GM20431 (cell line): Measurements from ENCODE around the gene RNASE8.
"Not testable (repeated sequence)": the region's sequence is repeated elsewhere in the genome, so short reads cannot be mapped to it uniquely, and the experiment has no call there.

ENCODE experiments used
- in situ Hi-C: fragments of 300-500 bp; cut with MseI, MboI; formaldehyde crosslinking; loops from one replicate; pipeline ENCODE4 v1.15.0; 2020; ENCODE audit warnings: low sequenced_read_pairs; ENCODE audit not compliant: unreplicated experiment

Gene RNASE8, protein sequence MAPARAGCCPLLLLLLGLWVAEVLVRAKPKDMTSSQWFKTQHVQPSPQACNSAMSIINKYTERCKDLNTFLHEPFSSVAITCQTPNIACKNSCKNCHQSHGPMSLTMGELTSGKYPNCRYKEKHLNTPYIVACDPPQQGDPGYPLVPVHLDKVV

DNA sequence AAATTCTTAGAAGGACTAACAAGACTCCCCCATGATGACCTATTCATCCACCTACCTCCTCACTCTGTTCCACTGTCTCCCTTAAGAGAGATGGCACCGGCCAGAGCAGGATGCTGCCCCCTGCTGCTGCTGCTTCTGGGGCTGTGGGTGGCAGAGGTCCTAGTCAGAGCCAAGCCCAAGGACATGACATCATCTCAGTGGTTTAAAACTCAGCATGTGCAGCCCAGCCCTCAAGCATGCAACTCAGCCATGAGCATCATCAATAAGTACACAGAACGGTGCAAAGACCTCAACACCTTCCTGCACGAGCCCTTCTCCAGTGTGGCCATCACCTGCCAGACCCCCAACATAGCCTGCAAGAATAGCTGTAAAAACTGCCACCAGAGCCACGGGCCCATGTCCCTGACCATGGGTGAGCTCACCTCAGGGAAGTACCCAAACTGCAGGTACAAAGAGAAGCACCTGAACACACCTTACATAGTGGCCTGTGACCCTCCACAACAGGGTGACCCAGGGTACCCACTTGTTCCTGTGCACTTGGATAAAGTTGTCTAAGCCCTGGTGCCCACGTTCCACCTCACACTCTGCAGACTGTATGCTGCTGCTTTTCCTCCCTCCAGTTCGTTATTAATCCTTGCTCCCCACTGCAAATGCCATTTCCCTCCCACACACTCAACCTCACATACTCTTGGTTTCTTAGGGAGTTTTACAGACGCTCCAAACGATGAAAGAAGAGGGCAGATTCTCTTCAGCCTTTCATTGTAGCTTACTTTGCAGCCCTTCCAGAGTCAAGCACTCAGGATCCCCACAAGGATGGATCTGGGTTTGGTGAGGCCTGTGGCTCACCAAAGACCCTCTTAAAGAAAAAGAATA is at the start of gene RNASE8:
TSS of gene RNASE8 (plus strand) at position 20 of the 873 bp plus-strand sequence. CDS start at position 91, 71 bp downstream.
- in situ Hi-C loops = no loop called here

DNA sequence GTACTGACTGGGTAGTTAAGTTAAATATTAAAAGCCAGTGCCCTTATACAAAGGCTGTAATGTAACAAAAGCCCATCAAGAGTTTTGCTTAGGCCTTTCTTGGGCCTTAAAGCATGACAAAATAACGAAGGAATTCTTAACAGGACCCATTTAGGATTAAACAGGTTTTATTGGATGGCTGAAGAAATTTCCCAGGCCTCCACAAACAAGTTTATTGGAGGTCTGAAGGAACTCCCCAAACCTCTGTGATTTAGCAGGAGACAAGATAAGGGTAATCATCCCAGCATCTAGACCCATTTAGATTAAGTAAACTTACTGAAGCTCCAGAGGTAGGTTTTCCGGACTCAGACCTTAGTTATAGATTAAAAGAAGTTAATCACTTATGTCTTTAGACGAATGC is 47.9 kb upstream of the RNASE8 start:
- in situ Hi-C loops = not testable (repeated sequence)

DNA sequence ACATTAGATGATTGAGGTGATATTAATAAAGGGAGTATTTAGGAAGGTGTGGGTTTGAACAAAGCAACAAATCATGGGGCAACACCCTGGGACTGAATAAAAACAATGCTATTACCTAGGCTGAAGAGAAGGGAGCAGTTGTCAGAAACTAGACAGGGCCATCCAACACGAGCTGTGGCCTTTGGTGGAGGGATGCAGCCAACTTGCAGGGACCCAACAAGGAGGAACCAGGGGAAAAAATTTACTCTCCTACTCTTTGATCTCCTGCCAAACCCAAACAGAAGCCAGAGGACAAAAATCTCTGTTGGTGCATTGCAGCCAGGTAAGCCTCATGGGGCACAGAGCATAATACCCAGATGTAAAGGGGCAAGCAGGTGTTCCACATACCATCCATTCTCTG is 46.5 kb upstream of the RNASE8 start:
- in situ Hi-C loops = no loop called here

DNA sequence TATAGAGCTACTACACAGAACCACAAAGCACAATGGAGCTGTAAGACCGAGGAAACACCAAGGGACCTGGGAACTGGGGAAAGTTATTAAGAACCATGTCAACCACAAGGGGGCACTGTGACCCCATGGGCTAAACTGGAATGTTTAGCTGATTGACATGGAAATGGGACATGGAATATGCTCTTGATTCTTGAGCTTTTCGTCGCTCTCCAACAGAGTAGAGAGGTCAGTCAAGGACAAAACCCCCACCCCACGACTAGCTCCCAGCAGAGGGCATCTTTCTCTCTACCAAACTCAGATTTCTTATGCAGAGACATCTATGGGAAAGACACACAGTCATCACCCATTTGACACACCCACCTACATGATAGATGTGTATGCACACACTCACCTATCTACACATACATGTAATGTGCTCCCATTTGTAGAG is 42.8 kb upstream of the RNASE8 start:
- in situ Hi-C loops = no loop called here

DNA sequence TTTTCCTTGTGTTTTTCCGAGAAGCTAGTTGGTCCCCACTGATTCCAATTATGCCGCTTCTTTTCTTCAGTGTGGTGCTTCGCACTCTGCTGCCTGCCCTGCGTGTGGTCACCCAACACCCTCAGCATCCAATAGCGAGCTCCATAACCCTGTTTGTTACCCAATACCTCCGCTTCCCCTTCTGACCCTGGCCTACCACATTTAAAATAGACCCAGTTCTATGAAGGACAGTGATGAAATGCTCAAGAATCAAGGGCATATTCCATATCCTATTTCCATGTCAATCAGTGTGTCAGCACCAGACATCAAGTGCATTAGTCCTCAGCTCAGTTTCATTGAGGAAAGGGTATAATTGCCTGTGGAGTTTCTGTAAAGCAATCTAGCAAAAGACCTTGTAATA is 42.3 kb upstream of the RNASE8 start:
- in situ Hi-C loops = no loop called here

DNA sequence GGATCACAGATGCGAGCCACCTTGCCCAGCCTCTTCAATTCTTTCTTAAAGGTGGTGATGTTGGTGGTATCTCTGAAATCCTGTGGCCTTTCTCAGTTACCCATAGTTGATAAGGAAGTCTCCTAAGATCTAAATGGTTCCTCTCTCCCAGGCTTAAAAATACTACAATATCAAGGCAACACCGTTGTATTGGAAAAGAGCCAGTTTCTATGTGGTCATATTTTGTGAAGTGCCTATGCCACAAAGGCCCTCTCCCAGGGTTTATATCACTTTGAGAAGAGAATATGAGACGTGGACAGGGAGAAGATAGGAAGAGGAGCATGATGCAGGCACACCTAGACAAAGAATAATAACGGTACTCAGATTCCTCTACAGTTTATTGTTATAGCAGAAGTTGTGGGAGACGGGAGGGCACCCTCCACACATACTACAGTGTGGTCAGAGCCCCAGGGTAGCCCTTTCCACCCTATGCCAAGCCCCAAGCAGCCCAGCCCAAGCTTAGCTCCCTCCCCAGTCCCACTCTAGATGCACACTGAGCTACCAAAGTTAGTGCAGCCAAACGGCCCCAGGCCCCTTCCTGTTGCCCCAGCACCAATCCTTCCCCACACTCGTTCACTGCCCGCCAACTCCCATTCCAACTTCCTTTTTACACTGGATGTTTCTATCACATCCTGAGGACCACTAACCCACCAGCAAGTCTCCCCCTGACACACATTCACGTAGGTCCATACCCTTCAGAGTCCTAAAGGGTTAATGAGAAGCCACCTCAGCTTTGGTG is 41.0 kb upstream of the RNASE8 start:
- in situ Hi-C loops = no loop called here

DNA sequence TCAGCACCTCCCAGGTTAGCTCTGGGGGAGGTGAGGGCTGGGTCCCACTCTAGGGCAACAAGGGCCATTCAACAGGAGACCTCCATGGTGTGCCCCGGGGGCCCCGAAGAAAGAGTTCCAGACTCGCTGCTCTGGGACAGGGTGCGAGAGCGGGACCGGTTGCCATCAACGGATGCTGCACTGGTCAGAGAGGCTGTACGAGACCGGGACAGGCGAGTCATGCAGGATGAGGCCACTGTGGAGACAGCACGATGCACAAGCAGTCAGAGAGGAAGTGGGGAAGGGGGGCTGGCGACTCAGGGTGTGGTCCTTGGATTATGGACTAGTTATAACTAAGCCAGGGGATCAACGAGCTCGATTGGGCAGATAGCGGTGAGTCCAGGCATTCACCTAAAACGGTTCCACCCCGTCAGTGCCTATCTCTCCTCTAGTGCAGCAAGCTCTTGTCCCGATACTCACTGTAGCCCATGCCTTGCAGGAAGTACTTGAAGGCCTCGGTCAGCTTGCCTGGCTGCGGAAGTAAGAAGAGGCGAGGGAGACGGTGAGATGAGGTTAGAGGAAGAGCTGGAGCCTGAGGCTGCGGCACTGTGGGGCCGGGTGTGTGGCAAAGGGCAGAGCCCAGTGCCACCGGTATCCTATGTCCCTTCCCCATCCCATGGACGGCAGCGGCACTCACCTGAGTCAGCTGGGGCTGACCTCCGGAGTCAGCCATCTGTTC is 39.9 kb upstream of the RNASE8 start:
- in situ Hi-C loops = no loop called here

DNA sequence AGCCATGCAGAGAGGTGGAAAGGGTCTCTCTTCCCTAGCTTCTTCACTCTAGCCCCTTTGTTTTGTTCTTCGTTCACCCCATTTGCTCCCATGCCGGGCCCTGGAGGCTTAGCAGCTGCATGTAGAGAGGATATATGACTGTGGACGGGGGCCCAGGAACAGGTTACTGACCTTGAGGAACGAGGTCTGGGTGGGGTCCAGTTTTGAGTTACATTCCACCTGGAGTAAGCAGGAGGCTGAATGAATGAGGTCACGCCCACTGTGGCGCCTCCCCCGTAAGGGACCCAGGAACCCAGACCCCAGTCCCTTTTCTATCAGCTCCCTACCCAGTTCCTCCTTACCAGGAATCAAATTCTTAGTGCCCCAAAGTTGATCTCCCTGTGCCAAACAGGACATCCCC is 39.3 kb upstream of the RNASE8 start:
- in situ Hi-C loops = no loop called here

DNA sequence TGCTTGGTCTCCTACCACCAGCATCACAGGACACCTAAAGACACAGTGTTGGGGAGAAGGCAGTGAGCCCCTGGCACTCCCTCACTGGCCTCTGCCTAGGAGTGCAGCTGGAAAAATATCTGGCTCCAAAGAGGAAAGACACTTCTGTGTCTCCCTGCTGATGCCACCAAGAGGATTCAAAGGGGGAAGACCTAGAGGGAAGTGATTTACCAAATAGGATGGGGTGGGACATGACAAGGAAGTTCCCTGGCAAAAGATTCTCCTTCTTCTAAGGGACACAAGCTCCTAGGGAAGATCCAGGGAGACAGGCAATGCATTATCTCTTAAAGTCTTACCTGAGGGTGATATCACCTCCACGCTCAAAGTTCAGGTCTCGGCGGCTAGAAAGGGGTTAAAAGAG is 38.8 kb upstream of the RNASE8 start:
- in situ Hi-C loops = no loop called here

DNA sequence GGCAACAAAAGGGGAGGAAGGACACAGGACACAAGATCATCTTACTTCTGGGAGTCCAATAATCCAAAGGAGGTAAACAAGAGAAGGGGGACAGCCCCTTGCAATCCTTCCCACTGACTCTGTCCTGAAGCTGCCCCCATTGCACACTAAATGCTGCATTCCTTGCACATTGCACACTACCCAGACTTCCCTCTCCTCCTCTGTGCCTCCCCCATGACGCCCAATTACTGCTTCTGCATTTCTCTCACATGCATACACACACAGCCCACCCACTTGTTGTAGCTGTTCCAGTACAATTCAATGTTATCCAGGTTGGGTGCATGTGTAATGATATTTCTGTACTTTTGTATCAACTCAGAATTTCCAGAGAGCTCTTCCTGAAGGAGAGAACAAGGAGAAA is 38.3 kb upstream of the RNASE8 start:
- in situ Hi-C loops = no loop called here

DNA sequence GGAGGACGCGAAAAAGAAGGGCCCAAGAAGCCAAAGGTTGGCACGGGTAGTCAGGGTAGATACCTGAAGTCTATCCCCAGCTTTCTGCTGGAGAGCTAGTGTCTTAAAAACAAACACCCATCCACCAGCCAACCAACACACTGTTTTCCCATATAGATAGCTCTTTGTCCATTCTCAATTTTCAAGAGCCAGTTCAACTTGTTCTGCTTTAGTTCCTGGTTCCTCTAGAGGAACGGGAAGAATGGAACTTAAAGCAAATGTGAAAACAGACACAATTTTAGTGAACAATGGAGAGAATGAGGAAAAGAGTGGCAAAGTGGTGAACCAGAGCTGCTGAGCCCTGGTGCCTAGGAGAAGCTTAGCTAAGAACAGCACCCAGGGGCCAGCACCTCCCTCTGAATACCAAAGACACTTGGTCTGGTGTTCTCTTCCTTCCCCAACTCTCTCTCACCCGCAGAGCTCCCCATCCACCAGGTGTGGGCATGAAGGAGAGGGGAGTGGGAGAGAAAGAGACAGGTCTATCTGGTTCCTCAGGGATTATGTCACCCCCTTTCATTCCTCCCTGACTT is 36.6 kb upstream of the RNASE8 start:
- in situ Hi-C loops = no loop called here

DNA sequence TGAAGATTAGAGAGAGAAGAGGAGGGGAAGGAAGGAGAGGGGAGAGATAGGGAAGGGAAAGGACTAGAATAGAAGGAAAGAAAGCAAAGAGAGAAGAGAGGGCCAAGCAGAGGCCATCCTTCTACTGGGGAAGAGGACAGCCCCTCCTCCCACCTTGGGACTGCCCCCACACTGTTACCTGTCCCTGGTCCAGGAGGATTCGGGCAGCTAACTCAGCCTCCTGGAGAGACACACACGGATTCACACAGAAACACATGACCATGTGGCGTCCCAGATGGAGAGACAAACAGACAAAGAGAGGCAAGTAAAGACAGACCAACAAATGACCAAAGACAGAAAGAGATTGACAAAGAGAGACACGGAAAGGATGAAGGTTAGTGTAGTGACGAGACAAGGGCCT is 34.9 kb upstream of the RNASE8 start:
- in situ Hi-C loops = no loop called here

DNA sequence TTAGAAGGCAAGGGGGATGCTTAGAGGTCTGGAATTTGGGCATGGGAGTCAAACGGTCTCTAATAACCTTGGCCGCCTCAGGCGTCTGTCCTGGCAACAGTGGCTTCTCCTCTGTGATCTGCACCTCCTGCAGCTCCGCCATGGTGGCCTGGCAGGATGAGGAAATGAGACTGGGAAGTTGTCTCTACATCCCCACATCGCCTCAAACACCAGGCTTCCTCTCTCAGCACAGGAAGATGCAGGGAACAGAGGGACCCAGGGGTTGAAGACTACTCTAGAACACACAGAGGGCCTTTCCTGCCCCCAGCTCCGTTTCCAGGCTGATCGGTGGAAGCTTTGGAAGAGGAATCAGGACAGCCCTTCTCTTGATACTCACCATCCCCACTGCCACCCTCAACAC is 34.4 kb upstream of the RNASE8 start:
- in situ Hi-C loops = no loop called here

DNA sequence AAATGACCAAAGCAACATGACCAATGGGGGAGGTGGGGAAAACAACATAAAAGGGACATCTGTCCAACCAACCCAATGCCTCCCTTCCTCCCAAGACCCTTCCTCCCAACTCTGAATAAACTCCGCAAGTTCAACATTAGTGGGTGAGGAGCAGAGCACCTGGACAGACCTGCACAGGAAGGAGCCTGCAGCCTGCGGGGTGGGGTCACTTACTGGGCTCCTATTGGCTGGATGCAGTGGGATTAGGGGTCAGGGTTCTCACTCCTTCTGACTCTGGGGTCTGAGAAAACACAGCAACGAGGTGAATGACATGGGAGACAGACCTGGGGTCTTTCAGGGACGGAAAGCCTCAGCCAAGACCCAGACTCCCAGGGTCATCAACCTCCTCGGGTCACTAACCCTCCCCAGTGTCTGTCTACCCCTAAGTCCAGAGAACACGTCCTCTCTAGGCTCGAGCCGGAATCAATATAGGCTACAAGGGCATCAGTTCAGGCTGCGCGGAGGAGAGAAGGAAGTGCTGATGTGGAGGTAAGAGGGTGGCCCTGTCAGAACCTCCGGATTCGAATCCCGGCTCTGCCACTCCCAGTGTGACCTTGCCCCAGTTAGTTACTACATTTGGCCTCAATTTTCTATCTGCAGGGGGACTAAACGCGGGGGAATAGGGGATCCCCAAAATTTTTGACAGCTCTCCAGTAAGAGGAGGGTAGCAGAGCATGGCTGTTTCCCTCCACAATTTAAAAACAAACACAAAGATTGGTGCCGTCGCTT is 33.6 kb upstream of the RNASE8 start:
- in situ Hi-C loops = no loop called here

DNA sequence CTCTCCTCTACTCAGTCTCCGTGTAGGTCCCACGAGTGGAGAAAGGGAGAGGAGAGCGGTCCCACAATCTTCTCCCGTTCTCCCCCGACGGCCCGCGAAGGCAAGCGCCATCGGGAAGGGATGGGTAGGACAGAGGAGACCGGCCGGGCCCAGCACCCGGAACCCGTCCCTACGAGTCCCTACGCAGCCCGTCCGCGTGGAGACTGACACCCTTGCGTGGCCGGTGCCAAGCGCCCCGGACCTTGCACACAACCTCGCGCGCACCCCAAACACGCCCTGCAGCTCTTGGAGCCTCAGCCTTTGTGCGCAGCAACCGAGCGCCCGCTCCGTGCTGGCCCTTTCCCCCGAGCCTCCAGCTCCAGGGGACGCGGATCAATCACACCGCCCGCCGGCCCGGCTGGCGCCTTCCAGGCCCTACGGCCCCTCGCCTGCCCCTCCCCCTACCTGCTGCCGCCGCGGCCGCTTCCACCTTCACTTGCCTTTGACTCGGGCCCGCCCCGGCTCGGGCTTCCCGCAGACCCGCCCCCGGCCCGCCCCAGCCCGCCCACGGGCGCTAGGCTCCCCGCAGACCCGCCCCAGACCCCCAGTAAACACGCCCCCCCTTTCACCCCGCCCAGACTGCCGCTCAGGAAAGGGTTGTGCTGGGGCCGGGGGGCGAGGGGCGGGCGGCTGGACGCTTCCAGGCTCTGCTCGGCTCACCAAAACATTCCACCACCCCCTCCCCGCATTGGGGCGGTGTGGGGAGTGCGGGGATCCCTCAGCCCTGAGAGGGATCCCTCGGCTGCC is 32.8 kb upstream of the RNASE8 start, which contains the start of gene NDRG2:
TSS of gene NDRG2 (minus strand) at position 477 of the 786 bp plus-strand sequence. CDS start 1,746 bp downstream, outside the sequence.
- in situ Hi-C loops = no loop called here

DNA sequence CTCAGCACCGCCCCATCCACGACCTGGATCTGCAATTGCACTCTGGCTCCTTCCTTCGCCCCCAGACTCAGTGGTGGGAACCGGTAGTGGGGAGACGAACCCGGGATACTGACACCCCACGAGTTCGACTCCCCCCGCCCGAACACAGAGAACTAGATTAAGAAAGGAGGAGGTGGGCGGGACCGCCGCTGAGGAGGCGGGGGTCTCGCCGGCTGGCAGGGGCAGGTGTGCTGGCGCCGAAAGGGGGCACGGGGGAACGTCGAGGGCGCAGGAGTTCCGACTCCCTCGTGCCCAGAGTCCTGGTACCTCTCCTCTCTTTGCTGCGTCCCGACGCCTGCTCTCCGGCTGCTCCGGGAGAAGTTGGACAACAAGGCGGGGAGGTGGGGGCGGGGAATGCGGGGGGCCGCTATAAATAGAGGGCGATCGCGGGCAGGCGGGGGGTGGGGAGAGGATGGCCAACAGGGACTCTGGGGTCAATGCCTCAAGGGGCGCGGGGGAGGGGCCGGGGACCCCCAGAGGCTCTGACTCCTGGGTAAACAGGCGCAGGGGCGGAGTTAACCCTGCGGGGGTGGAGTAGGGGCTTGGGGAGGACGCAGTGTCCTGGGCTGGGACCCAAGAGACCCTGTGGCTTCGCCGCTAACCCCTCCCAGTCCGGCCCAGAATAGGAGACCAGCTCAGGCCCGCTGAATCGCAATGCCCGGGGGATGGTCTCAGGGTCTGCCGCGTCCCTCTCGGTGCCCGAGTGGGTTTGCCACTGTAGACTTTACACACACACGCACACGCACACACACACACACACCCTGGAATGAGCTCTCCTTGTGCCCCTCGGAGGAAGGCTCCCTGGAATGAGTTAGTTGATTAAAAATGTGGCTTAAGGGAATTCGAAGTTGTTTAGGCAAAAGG is 32.0 kb upstream of the RNASE8 start:
- in situ Hi-C loops = no loop called here

DNA sequence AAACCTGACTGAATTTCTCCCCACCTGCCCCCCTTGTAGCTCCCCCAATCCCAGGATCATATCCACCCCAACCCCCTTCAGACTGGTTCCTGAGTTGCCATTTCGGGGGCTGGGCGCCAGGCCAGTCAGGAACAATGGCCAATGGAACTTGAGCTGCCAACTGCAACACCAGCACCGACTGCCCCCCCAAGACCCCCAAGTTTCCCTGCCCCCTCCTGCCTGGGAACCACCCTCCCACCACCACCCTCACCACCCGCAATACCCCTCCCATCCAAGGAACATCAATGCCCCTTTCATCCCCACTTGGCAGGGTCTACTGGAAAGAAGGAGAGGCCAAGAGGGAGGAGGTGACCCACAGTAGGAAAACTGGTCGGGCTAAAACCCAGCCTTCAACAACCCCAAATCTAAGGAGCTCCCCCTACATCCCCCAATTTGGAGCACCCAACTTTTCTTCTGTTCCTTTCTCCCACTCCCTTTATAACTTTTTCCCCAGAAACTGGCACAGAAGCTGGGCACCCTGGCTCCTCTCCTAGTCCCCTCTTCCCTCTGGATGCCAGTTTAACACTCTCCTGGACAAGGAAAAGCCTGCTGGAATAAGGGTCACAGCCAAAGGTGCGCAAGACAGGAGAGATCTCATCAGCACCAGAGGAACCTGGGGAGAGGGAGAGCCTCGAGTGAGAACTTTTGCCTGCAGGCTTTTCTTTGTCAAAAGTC is 31.2 kb upstream of the RNASE8 start:
- in situ Hi-C loops = no loop called here
